NCI-H146 (cell line): ENCODE results near the gene MED20.

Source experiments
- DNase-seq: peaks from one replicate; lab custom pipeline; 2025; lab: John Stamatoyannopoulos, UW

Gene MED20

DNA sequence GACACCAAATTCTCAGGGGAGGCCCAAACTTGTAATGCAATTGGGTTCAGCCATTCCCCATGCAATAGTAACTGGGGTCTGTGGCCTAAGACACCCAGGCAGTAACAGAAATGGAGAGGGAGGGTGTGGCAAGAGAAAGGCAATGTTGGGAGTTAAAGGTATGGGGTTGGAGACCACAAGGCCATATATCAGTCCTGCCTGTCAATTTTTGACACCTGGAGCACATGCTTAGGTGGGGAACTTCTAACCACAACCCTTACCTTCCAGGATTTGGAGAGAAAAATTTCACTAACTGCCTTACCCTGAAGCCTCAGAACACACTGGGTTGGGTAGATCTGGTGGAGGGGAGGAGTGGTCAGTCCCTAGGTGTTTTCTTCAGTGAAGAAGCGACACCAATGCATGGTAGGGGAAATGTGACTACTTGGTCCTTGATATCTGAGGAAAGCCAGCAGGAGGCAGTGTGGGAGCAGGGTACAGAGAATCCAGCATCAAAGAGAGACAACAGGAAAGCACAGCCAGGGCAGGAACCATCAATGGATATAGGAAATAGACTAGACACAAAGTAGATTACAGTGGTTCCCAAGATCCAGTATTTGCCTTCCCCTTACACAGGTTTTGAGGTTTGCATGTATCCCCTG is 18.9 kb downstream of the MED20 start:
- DNase-seq = peak; percentile 42

GRCh38 chr6:41900861-41901260 is 20.1 kb downstream of the MED20 start:
- DNase-seq = no peak

GRCh38 chr6:41896281-41896680 is 24.7 kb downstream of the MED20 start:
- DNase-seq = no peak

DNA sequence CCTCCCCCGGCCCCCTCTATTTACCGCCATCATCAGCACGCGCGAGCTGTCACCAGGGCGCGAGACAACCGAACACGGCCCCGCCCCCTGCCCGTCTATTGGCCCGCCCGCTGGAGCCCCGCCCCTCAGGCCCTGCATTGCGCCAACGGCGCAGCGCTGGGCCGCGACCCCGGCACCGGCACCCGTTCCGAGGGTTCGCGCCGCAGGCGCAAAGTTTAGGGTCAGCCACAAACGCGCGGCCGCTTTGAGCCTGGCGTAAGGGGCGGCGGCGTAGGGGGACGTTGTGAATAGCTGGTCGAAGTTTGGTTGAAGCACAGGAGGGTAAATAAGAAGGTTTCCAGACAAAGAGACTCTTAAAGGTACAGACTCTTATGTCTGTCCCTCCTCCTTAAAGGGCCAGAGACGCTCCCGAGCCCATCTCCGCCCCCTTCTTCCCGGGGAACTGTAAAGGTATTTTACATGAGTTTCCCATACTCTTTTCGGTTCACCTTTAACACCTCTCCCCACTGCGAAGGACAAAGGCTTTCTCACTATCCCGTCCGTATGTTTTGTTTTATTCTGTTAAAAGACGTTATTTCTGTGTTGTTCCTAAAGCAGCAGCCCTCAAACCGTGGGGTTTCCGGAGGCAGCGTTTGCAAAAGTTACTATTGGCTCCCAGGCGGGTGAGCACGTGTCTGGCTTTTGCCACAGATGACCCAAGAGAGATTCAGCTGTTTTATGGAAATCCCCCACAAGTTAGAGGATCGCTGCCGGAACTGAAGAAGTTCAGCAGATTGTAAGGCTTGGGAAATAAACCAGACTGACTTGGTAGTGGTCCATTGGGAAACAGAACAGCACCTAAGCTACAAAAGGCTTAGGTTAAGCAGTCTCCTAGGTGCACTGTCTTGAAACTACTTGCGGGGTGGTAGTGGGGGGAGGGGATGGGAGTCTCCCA is 25.4 kb downstream of the MED20 start, which contains the start of gene USP49:
TSS of gene USP49 (minus strand) at position 76 of the 934 bp plus-strand sequence. CDS start 88,392 bp downstream, outside the sequence.
- DNase-seq = peak; percentile 98

- peak; percentile 60 for DNase-seq
These were observed 26.3 kb downstream of the MED20 start for GRCh38 chr6:41894366-41895299.

GRCh38 chr6:41892921-41893564 is 27.9 kb downstream of the MED20 start:
- no peak for DNase-seq

DNA sequence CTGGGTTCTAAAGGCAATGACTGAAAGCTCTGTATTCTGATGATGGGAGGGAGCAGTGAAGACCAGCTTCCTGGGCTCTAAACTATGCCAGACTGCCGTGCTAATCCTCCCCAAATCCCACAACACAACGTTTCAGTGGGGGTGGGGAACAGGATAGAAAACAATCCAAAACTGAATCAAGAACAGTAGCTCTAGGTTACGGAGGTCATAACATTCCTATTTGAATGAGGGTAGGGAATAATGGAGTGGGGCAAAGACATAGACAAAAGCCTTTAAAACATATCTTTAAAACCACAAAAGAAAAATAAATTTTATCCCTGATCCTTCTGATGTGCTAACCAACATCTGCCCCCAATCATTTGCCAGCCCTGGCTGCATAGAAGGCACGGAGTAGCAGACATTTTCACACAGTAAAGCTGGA is 33.6 kb downstream of the MED20 start:
- DNase-seq = no peak

DNA sequence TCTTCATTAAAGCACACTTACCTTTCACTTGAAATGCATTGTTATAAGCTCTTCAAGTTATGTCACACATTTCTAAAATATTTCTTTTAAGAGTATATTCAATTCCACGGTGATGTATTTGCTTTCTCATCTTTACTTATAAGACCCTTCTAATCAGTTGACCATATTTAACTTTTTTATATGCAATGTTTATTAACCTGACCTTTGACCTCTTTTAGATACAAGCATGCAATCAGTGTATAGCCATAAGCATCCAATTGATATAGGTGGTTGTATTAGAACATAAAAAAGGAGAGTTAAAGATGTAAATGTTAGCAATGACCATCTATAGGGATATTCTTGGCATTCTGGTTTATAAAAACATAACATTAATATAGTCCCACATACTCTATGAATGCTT is 35.0 kb downstream of the MED20 start:
- no peak for DNase-seq

DNA sequence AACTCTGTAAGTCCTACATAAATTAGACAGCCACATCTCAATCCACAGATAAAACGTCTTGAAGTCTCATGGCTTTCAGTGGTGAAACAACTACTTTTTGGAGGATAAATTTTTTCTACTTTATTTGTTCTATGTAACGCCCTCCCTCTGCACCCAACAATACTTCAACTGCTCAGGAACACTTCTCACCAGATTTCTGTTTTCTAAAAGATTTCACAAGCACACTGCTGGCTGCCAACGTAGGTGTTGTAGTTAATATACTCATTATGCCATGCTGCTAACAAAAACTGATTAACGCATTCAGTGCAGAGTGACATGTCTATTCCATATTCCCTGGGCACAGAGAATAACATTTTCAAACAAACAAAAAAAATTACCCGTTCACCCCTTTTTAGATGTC is 36.0 kb downstream of the MED20 start:
- DNase-seq = no peak

DNA sequence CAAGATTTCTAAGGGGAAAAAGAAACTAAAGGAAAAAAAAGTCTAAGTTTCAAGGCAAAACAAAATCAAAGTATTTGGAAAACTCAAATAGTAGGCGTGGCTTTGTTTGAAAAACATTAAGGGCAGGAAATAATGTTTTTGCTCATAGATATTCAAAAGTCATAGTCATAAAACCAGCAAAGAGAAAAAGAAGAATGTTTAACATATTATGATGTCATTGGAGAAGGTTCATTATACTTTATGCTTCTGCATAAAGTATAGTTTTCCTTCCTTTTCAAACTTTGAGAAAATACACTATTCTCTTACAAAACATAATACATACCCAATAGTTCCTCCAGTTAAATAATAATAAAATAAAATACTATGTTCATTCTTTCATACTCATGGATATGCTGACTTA is 39.4 kb downstream of the MED20 start:
- DNase-seq = no peak

GRCh38 chr6:41878961-41879405 is 42.0 kb downstream of the MED20 start:
- DNase-seq = no peak

DNA sequence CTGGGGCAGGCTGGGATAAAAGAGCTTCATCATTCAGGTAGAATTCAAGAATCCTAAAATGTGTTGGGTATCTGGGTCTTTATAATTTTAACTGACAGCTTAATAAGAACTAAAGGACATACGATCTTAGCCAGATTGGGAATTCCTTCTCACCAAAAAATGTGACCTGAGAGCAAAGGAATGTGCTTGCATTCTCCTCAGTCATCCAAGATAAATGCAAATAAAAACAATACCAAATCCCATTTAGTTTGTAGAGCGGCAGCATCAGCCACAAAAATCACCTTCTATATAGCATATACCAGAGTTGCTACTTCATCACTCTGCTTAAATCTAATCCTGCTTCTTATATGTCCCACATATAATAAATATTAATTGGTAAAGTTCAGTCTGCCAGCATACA is 42.7 kb downstream of the MED20 start:
- no peak for DNase-seq

GRCh38 chr6:41877051-41877680 is 43.8 kb downstream of the MED20 start:
- no peak for DNase-seq

GRCh38 chr6:41874741-41875140 is 46.2 kb downstream of the MED20 start:
- DNase-seq = no peak

- DNase-seq = no peak
These were observed 48.8 kb downstream of the MED20 start for GRCh38 chr6:41872147-41872546.

- DNase-seq = no peak
These were observed 49.2 kb downstream of the MED20 start for GRCh38 chr6:41871691-41872090.

- no peak for DNase-seq
These were observed 61.6 kb downstream of the MED20 start for GRCh38 chr6:41859356-41859755.

- DNase-seq = no peak
These were observed 62.2 kb downstream of the MED20 start for GRCh38 chr6:41858703-41859102.
